ENCODE measurements around the gene PIR.

GRCh38 chrX:15483891-15484290 is 9.2 kb downstream of the PIR start:
- no peak for TF ChIP-seq CTCF (IDR thresholded peaks at IDR 0.05)
- TF ChIP-seq POLR2AphosphoS5 (IDR thresholded peaks at IDR 0.05; ENCODE audit: low read depth, low read length): no peak
- TF ChIP-seq TCF7L2 (IDR thresholded peaks at IDR 0.05; ENCODE audit: low read depth, low read length): no peak

All from Panc1 (cell line).